ENCODE results near the gene CNOT4.

DNA sequence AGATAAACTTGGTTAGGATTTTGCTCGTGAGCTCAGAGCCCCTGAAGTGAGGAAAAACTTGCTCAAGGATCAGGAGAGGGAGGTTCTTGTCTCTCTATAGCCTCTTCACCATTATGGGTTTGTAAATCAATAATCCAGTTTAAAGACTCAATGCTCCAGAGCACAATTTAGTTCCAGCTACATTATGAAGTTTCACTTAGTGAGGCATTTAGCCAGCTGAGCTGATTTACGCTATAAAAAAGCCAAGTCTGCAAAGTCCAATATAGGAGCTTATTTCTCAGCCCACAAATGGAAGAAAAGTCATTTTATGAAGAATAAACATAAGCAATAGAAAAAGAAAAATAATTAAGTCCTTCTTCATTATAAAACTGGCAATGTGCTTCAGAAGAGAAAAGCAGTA is 145.7 kb downstream of the CNOT4 start:
- TF ChIP-seq, protein P1, sequence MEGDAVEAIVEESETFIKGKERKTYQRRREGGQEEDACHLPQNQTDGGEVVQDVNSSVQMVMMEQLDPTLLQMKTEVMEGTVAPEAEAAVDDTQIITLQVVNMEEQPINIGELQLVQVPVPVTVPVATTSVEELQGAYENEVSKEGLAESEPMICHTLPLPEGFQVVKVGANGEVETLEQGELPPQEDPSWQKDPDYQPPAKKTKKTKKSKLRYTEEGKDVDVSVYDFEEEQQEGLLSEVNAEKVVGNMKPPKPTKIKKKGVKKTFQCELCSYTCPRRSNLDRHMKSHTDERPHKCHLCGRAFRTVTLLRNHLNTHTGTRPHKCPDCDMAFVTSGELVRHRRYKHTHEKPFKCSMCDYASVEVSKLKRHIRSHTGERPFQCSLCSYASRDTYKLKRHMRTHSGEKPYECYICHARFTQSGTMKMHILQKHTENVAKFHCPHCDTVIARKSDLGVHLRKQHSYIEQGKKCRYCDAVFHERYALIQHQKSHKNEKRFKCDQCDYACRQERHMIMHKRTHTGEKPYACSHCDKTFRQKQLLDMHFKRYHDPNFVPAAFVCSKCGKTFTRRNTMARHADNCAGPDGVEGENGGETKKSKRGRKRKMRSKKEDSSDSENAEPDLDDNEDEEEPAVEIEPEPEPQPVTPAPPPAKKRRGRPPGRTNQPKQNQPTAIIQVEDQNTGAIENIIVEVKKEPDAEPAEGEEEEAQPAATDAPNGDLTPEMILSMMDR (conservative IDR thresholded peaks at IDR 0.05; ENCODE audit: low read depth, low read length) = no peak
- no peak for TF ChIP-seq EZH2 (IDR thresholded peaks at IDR 0.05; ENCODE audit: low read length, unreplicated experiment)
